DMS114 treated with DMSO at 0.1 percent for 48 hours (cell line): ENCODE data around the gene CDCA7.
"Not testable (repeated sequence)": the region's sequence is repeated elsewhere in the genome, so short reads cannot be mapped to it uniquely, and the experiment has no call there.

ENCODE experiments used
- DNase-seq: peaks from one replicate; lab custom pipeline; 2025; ENCODE audit not compliant: unreplicated experiment; lab: John Stamatoyannopoulos, UW

The CDCA7 gene

DNA sequence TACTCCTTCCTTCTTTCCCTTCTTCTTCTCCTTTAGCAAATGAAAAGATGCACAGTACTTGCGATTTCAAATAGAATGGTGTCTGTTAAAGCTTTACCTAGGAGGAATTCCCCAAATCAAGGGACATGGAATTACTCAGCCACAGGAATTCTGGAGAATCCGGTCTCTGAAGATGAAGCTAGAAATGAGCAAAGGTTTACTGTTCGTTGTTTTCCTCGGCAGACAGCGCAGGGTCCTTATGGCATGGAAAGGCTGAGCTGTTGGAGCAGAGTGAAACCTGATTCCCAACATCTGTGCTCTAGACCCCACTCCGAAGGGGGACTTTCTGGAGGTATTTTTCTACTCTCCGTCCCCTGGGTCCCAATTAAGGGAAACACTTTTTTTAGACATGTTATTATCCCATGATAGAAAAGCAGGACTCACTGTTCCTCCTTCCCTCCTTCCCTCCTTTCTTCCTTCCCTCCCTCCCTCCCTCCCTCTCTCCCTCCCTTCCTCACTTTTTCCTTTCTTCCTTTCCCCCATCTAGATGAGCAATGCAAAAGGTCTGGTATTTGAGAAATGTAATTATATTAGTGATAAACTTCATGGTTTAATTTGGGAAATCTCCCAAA is 47.1 kb downstream of the CDCA7 start:
- no peak for DNase-seq

DNA sequence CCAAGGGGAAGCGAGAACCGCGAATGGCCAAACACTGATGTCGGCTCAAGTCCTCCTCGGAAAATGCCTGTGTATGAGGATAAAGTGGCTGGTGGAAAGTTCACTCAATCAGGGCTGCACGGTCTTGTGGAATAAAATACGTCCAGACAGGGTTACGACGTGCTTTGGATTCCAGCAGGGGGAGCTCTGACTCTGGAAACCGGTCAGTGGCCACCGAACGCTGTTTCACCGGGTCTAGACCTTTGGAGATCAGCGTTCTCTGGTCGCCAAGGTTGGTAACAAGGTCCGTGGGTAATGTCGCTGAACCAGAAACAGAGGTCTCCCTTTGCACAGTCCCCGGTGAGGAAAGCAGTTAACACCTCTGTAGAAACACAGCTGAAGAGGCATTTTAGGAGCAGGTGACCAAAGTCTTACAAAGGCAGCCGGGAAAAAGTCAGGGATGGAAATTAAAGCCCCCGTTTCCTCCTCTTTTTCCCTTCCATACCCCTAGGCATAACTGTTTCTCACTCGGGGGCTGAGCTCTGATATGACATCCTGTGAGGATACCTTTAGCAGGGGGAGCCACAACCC is 47.8 kb downstream of the CDCA7 start:
- peak; percentile 52 for DNase-seq

DNA sequence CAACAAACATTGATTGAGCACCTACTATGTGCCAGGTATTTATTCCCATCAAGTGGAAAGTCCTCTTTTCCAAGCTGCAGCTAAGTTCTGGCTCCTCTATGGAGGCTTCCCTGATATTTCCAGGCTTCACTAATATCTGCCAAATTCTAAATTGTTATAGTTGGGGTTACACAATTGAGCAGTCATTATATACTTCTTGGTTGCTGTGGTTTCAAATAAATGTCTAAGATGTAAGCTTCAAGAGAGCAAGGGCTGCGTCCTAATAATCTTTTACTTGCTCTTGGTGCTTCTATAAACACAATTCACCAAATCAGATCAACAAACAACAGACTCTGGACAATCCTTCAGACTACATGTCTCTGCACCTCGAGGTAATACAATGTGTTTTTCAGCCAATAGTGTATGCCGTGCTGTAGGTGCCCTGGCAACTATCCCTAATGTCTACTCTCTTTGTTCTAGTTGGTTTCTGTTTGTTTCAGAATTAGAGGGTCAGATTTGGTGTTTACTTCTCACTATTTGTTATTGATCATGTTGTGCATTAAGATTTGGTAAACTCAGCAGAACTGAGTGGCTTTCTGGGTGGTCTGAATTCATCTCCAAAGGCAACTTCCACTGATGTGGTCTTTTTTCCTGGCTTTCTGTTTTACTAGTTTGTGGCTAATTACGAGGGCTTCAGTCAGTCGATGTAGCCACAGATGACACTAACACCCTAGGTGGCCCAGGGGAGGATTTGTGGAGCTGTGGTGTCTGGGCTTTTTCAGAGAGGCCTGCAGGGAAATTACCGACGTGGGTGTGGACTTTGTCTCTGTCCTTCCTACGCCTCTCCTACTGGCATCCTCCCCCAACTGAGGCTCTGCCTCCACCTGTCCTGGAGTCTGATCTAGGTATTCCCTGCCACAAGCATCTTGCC is 50.4 kb downstream of the CDCA7 start:
- no peak for DNase-seq

DNA sequence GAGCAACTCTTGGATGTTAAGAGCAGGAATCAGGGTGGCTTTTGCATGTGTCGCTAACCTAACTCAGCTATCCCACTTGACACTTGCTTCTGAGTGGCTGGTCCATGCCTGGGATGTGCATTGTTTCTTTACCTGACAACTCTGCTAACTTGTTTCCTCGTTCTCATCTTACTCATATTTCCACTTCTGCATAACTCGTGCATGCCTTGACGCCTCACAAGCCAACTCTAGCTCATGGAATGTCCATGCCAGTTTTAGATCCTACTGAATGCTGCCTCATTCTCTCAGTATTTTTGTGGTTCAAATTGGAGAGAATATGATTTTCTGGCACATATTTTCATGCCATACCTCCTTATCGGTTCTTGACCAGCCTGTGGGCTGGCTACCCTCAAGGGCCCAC is 52.5 kb downstream of the CDCA7 start:
- no peak for DNase-seq

DNA sequence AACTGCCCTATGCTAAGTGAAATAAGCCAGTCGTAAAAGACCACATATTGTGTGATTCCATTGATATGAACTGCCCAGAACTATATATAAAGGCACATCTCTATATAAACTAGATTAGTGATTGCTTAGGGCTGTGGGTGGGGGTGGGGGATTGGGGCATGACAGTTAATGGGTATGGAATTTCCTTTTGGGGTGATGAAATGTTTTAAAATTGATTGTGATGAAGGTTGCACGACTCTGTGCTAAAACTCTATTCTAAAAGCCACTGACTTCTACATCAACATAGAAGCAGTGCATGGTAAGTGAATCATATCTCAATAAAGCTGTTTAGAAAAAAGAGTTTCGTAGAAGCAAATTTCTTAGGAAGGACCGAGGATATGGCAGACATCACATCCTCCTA is 53.0 kb downstream of the CDCA7 start:
- DNase-seq = no peak

DNA sequence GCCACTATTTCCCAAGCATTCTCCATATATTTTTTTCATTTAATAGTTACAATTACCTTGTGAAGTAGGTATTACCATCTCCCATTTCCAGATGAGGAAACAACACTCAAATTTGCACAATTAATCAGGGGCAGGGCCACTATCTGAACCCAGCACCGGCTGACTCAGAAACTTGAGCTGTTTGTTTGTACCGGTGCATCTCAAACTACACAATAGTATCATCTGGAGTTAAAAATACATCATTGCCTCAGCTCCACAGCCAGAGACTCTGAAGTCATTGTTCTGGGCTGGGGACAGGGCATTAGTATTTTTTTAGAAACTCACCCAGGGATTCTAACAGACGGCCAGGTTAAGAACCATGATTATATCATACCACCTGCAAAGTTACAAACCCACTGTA is 55.9 kb downstream of the CDCA7 start:
- DNase-seq = no peak

DNA sequence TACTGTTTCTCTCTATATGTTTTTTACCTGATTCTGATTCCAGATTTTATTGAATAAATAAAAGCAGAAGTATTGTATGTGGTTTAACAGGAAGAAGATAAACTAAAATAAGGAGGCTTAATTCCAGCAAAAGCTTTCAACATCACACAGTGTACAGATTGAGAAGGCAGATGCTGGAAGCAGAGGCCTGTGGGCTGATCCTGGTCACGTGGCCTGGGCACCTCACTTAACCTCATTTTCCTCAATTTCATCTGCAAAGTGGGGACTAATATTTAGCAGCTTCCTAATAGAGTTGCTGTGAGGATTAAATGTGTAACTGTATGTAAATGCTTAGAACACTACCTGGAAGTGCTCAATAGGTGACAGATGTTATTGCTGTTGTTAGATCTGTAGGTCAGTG is 58.0 kb downstream of the CDCA7 start:
- no peak for DNase-seq

DNA sequence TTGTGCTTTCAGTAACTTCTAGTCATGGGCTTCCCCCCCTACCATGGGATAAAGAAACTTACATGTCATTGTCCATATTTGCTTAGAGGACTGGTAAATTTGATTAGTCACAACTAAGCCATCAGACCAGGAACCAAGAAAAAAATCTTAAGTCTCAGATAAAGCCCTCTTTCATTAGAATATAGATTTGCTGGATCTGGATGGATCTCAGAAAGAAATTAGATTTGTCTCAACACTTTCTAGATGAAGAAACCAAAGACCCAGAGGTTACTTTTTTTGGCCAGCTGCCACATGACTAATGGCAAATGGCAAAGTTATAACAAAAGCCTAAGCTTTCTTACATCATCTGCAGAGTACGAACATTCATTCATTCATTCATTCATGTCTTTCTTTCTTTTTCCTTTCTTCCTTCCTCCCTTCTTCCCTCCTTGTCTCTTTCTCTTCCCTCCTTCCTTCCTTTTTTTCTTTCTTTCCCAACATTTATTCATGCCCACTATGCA is 60.2 kb downstream of the CDCA7 start:
- DNase-seq = no peak

DNA sequence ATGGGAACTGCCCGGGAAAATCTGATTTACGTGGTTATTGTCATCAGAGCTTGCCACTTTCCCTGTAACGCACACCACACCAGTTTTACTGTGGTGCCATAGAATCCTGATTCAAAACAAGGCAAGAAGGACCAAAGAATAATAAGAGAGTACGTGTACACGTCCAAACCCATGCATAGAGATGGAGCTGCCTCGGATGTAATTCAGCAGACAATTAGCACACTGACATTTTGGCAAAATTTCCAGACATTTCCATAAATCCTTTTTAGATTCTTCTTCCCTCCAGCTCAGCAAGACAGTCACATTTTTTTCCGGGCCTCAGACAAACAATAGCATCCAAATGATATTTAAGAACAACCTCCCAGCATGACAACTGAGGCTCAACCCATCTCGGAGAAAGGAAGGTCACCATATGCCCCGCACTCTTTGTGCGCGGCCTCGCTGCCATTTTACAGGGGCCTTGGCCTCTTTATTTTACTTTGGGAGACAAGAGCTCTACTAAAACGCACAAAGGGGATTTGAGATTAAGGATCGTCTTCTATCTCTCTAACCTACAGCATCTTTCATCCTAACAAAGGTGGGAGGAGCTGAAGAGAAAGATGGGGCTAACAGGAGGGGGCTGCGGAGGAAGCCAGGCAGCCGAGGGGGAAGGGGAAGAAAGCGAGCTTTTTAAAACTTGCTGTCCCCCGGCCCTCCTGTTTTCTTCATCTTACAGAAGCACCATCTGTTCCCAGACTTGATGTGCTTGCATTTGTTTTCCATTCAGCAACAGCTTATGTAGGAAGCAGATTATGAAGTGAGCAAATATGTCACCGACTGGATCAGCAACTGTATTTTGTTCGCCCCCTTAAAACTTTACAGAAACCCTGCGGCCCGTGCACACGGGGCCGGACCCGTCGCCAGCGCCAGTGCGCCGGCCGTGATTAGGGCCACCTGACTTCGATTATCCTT is 61.0 kb downstream of the CDCA7 start:
- no peak for DNase-seq

DNA sequence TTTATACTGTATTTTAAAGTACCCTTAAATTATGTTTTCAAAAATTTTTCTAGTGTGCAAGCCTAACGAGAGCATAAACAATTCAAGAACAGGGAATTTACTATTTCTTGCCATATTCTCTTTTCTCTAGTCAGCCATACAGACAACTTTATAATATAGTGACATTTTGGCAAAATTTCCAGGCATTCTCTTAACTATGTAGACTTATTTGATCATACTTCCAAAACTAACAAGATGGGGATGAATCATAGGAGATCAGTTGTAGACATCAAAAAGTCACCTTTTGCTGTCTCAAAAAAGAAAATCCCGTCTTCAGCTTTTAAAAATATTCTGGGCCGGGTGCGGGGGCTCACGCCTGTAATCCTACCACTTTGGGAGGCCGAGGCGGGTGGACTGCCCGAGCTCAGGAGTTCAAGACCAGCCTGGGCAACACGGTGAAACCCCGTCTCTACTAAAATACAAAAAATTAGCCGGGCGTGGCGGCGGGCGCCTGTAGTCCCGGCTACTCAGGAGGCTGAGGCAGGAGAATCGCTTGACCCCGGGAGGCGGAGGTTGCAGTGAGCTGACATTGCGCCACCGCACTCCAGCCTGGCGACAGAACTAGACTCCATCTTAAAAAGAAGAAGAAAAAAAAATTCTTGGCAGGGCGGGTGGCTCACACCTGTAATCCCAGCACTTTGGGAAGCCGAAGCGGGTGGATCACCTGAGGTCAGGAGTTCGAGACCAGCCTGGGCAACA is 61.9 kb downstream of the CDCA7 start:
- not testable (repeated sequence) for DNase-seq

DNA sequence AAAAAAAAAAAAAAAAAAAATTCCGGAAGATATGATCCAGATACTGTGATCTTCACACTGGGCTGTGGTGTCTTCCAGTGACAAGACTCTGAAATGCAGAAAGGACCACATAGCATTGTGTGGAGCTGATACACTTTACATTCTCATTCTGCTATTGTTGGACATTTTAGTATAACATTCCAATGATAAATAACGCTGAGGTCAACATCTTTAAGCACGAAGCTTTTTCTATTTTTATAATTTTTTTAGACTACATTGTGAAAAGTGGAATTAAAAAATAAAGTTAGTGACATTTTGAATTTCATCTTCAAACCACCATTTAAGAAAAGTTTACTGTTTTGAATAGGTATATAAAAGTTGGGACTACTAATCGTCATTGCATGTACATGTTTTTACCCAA is 62.7 kb downstream of the CDCA7 start:
- no peak for DNase-seq

DNA sequence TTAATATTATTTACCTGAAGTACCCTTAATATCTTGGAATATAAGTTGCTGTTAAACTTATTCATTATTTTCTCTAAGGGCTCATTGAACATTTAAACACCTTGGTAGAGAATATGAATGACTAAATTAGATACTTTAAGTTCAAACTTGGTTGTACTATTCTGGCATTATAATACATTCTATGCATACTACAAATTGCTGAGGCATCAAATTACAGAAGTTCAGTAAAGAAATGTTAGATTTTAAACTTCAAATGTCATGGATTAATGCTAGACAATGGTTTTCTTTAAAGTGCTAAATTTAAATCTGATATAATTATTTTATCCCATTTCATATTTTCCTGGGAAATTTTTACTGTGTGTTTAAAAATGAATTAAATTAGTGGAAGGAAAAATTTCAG is 63.1 kb downstream of the CDCA7 start:
- DNase-seq = no peak
